Hepatocyte (in vitro differentiated cells): ENCODE data around the gene COMMD2. TPM values are rescaled to one million over a fixed set of nuclear protein-coding genes. Genes with fewer than 3 reads are reported as not detected.
A peak's percentile ranks its signal among the peaks of the same experiment; 100 is the strongest.

Experiments used
- DNase-seq: peaks from one replicate; pipeline ENCODE4 v3.0.0-alpha.2; 2016; ENCODE audit warnings: low spot score
- H2AFZ ChIP-seq: fragments of 200-600 bp; sonication (generic); 2 replicates; pipeline ENCODE4 v1.6.0; 2016; ENCODE audit warnings: antibody characterized with exemption, mild to moderate bottlenecking
- H3K27ac ChIP-seq: fragments of 200-600 bp; sonication (generic); 2 replicates; pipeline ENCODE4 v1.5.1; 2016; ENCODE audit warnings: mild to moderate bottlenecking
- H3K27me3 ChIP-seq: fragments of 200-600 bp; sonication (generic); 2 replicates; pipeline ENCODE4 v1.6.1; 2016
- H3K36me3 ChIP-seq: fragments of 200-600 bp; sonication (generic); replicated peaks from 2 replicates; pipeline ENCODE4 v1.5.1; 2016; ENCODE audit warnings: low read depth; ENCODE audit not compliant: insufficient read depth
- H3K4me1 ChIP-seq: fragments of 200-600 bp; sonication (generic); 2 replicates; pipeline ENCODE4 v1.5.1; 2016; ENCODE audit warnings: mild to moderate bottlenecking, moderate library complexity; ENCODE audit not compliant: insufficient read depth
- H3K4me2 ChIP-seq: fragments of 200-600 bp; sonication (generic); 2 replicates; pipeline ENCODE4 v1.6.0; 2016
- H3K4me3 ChIP-seq: fragments of 200-600 bp; sonication (generic); 2 replicates; pipeline ENCODE4 v1.5.1; 2016; ENCODE audit warnings: mild to moderate bottlenecking
- H3K79me2 ChIP-seq: fragments of 200-600 bp; sonication (generic); 2 replicates; pipeline ENCODE4 v1.6.0; 2017; ENCODE audit warnings: mild to moderate bottlenecking
- H3K9me2 ChIP-seq: fragments of 200-600 bp; sonication (generic); replicated peaks from 2 replicates; pipeline ENCODE4 v1.6.0; 2017; ENCODE audit warnings: mild to moderate bottlenecking; ENCODE audit not compliant: insufficient read depth
- H3K9me3 ChIP-seq: fragments of 200-600 bp; sonication (generic); 2 replicates; pipeline ENCODE4 v1.5.1; 2016; ENCODE audit warnings: low read depth, mild to moderate bottlenecking
- H4K20me1 ChIP-seq: fragments of 200-600 bp; sonication (generic); 2 replicates; pipeline ENCODE4 v1.6.0; 2016; ENCODE audit warnings: mild to moderate bottlenecking; ENCODE audit not compliant: insufficient read depth, poor library complexity, severe bottlenecking
- EZH2 ChIP-seq: fragments of 200-600 bp; sonication (generic); IDR thresholded peaks from 2 replicates; pipeline ENCODE4 v1.6.1; 2016; ENCODE audit warnings: antibody characterized with exemption, mild to moderate bottlenecking, borderline replicate concordance
- EZH2phosphoT487 ChIP-seq: fragments of 200-600 bp; sonication (generic); IDR thresholded peaks from one replicate; pipeline ENCODE4 v1.6.1; 2018; ENCODE audit warnings: antibody characterized with exemption, mild to moderate bottlenecking, low read depth, moderate library complexity; ENCODE audit not compliant: unreplicated experiment, severe bottlenecking
- WGBS: methylation state at CpG from one replicate; pipeline ENCODE4 v1.1.6; 2016; ENCODE audit warnings: low lambda C conversion rate; ENCODE audit errors: missing lambda C conversion rate; 5-methylcytosine and 5-hydroxymethylcytosine counted together
- polyA plus RNA-seq: library from polyadenylated mRNA; unstranded; fragments of >200 nt; fragmentation: Nextera tagmentation; extraction: Ambion mirVana; gene quantifications from 2 replicates; pipeline ENCODE4 v1.2.1, GENCODE V29; 2016
- total RNA-seq: library from RNA; depleted of rRNA; stranded (reverse); fragments of >200 nt; gene quantifications from 2 replicates; pipeline ENCODE4 v1.2.3, GENCODE V29; 2014
- TF ChIP-seq, protein P1 (sequence below): fragments of 200-600 bp; sonication (generic); IDR thresholded peaks from 2 replicates; pipeline ENCODE4 v1.5.1; 2016; ENCODE audit warnings: antibody characterized with exemption, mild to moderate bottlenecking; ENCODE audit not compliant: poor library complexity

COMMD2 gene
- total and polyA plus RNA-seq, 2 experiments from 2014 or later: 39.7 to 46.6 TPM

DNA sequence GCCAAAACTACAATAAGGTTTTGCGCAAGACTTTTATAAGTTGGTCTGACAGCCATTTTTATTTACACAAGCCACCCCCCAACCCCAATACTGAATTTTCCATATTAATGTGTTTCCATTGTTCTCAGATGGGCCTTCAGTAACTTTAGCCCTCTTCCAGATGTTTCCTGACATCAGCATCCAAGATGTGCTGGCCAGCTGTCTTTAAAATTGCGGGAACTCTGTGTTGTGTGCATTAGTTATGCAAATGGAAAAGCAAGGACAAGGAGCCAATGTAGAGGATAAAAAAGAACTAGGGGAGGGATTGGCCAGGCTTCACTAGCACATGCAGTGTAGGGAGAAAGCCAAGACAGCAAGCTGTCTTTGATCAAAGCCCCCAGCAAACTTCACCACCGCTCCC, 45.4 kb downstream of the COMMD2 start:
- Histone ChIP-seq H3K4me3 (no peak overlapping the region), H3K4me1 (no peaks in the 10 kb centered on the region), H3K27me3 (no peaks in the 10 kb centered on the region), H3K9me2 (no peaks in the 10 kb centered on the region), H3K9me3 (no peaks in the 10 kb centered on the region), H3K79me2 (no peaks in the 10 kb centered on the region), H3K36me3 (no peaks in the 10 kb centered on the region), H3K4me2 (no peak overlapping the region), H2AFZ (no peak overlapping the region), H3K27ac (peak overlapping the region; percentile 81), H4K20me1 (no peaks in the 10 kb centered on the region)
- WGBS: 63% methylated on average over 3 of the region's 3 CpGs
- TF ChIP-seq EZH2 (no peak), EZH2phosphoT487 (no peak)
- TF ChIP-seq, protein P1, sequence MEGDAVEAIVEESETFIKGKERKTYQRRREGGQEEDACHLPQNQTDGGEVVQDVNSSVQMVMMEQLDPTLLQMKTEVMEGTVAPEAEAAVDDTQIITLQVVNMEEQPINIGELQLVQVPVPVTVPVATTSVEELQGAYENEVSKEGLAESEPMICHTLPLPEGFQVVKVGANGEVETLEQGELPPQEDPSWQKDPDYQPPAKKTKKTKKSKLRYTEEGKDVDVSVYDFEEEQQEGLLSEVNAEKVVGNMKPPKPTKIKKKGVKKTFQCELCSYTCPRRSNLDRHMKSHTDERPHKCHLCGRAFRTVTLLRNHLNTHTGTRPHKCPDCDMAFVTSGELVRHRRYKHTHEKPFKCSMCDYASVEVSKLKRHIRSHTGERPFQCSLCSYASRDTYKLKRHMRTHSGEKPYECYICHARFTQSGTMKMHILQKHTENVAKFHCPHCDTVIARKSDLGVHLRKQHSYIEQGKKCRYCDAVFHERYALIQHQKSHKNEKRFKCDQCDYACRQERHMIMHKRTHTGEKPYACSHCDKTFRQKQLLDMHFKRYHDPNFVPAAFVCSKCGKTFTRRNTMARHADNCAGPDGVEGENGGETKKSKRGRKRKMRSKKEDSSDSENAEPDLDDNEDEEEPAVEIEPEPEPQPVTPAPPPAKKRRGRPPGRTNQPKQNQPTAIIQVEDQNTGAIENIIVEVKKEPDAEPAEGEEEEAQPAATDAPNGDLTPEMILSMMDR: no peak
- DNase-seq: peak; percentile 52

DNA sequence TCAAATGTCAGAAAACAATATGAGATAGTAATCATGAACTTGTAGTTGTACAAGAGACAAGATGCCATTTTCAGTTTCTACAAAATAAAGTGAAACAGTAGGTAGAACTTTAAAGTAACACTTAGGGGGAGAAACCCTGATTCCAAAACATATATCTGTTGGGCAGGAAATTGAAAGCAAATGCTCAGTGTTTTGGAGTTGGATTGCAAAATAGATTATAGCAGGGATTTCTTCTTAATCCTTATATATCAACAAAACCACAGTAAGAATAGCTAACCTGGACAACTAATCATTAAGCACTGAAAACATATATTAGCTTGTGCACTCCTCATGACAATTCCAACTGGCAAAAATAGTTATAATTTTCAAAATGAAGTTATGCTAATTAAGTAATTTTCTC, 46.9 kb downstream of the COMMD2 start:
- Histone ChIP-seq H3K27me3 (no peaks in the 10 kb centered on the region), H3K9me3 (no peaks in the 10 kb centered on the region), H4K20me1 (no peaks in the 10 kb centered on the region), H3K36me3 (no peaks in the 10 kb centered on the region), H3K4me2 (no peak overlapping the region), H2AFZ (no peak overlapping the region), H3K79me2 (no peaks in the 10 kb centered on the region), H3K4me1 (no peaks in the 10 kb centered on the region), H3K27ac (no peak overlapping the region), H3K9me2 (no peaks in the 10 kb centered on the region), H3K4me3 (no peak overlapping the region)
- no peak for DNase-seq
- TF ChIP-seq EZH2phosphoT487 (no peak), EZH2 (no peak)
- TF ChIP-seq, protein P1: no peak

DNA sequence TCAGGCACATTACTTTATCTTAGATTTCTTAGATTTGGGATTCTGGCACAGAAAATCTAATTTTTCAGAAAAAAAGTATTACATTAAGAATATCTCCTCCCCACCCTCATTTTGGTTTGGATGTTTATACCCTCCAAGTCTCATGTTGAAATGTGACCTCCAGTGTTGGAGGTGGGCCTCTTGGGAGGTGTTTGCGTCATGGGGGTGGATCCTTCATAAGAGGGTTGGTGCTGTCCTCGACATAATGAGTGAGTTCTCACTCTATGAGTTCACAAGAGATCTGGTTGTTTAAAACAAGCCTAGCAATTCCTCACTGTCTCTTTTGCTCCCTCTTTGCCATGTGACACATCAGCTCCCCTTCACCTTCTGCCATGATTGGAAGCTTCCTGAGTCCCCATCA, 48.8 kb downstream of the COMMD2 start:
- no peak for DNase-seq
- Histone ChIP-seq H3K4me2 (no peak overlapping the region), H3K4me1 (no peaks in the 10 kb centered on the region), H4K20me1 (no peaks in the 10 kb centered on the region), H3K27me3 (no peaks in the 10 kb centered on the region), H3K27ac (peak overlapping the region; percentile 63), H3K9me2 (no peaks in the 10 kb centered on the region), H3K79me2 (no peaks in the 10 kb centered on the region), H2AFZ (no peak overlapping the region), H3K9me3 (peaks cover 2% of the 10 kb centered on the region), H3K4me3 (no peak overlapping the region), H3K36me3 (no peaks in the 10 kb centered on the region)
- WGBS: 84% methylated on average over 2 of the region's 2 CpGs
- TF ChIP-seq, protein P1: no peak
- no peak for TF ChIP-seq EZH2
- no peak for TF ChIP-seq EZH2phosphoT487
